Measurements from ENCODE around the gene SLC22A2. TPM values are rescaled to one million over a fixed set of nuclear protein-coding genes. Genes with fewer than 3 reads are reported as not detected.

SLC22A2 gene
- total RNA-seq, 6 experiments from 2014 or later = not detected

DNA sequence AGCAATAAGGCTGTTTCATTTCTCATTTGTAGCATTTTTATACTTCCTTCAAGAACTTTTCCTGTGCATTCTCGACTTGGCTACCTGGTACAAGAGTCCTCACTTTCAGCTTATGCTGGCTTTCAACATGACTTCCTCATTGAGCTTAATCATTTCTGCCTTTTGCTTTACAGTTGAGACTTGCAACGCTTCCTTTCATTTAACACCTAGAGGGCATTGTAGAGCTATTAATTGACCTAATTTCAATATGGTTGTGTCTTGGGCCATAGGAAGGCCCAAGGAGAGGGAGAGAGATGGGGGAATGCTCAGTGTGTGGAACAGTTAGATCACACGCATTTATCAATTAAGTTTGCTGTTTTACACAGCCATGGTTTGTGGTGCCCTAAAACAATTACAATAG, 37.2 kb downstream of the SLC22A2 start:
- Histone ChIP-seq H3K27ac (no peak overlapping the region), H3K4me3 (no peak overlapping the region), H3K4me1 (no peaks in the 10 kb centered on the region), H3K27me3 (no peaks in the 10 kb centered on the region), H3K36me3 (no peaks in the 10 kb centered on the region), H3K9me3 (no peaks in the 10 kb centered on the region)
- DNase-seq (no peak), ATAC-seq (peak; percentile 66 to 94 (median 82))
- intact Hi-C loops (cut with DNase I) = no loop called here
- TF ChIP-seq POLR2A (IDR thresholded peaks at IDR 0.05) = no peak
- TF ChIP-seq, protein P1, sequence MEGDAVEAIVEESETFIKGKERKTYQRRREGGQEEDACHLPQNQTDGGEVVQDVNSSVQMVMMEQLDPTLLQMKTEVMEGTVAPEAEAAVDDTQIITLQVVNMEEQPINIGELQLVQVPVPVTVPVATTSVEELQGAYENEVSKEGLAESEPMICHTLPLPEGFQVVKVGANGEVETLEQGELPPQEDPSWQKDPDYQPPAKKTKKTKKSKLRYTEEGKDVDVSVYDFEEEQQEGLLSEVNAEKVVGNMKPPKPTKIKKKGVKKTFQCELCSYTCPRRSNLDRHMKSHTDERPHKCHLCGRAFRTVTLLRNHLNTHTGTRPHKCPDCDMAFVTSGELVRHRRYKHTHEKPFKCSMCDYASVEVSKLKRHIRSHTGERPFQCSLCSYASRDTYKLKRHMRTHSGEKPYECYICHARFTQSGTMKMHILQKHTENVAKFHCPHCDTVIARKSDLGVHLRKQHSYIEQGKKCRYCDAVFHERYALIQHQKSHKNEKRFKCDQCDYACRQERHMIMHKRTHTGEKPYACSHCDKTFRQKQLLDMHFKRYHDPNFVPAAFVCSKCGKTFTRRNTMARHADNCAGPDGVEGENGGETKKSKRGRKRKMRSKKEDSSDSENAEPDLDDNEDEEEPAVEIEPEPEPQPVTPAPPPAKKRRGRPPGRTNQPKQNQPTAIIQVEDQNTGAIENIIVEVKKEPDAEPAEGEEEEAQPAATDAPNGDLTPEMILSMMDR (IDR thresholded peaks at IDR 0.05) = peak; percentile 26 to 60 (median 46)
- WGBS (ENCODE audit: insufficient coverage, low coverage, low lambda C conversion rate, missing lambda C conversion rate) = 28% methylated on average over 3 of the region's 3 CpGs

DNA sequence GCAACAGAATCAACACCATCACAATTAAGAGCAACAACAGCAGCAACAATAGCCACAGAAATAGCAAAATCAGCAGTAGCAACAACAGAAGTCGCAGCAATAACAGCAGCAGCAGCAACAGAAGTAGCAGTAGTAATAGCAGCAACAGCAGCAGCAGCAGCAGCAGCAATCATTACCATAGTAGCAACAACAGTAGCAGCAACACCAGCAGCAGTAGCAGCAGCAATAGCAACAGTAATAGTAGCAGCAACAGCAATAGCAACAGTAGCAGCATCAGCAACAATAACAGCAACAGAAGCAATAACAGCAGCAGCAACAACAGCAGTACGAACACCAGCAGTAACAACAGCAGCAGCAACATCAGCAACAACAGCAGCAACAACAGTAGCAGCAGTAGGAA, 39.8 kb downstream of the SLC22A2 start:
- ATAC-seq = no peak
- WGBS (ENCODE audit: insufficient coverage, low coverage, low lambda C conversion rate, missing lambda C conversion rate) = 44% methylated on average over 2 of the region's 2 CpGs

DNA sequence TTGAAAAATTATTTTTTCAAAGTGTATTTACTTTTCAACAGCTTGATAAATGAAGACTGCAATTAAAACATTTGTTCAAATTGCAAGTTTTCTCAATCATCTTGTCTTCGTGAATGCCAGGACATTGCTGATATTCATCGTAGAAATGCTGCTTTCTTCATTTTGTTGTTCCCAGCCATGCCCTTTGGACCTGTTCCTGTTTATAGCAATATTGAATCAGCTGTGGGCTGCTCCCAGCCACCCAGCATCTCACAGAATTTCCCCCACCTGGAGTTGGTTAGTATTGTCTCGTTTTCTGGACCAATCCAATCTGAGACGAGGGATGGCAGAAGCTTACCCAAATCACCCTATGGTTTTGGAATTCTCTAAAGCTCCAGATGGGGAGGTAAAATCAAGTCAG, 40.8 kb downstream of the SLC22A2 start:
- intact Hi-C loops (cut with DNase I) = no loop called here
- Histone ChIP-seq H3K27ac (no peak overlapping the region), H3K36me3 (no peaks in the 10 kb centered on the region), H3K9me3 (no peaks in the 10 kb centered on the region), H3K4me3 (no peak overlapping the region), H3K27me3 (no peaks in the 10 kb centered on the region), H3K4me1 (peaks cover 0 to 2% (median 0%) of the 10 kb centered on the region in 4 donors)
- DNase-seq (no peak), ATAC-seq (peak; percentile 33 to 73 (median 46))
- TF ChIP-seq, protein P1 (IDR thresholded peaks at IDR 0.05) = no peak
- no peak for TF ChIP-seq POLR2A (IDR thresholded peaks at IDR 0.05)
- WGBS (ENCODE audit: insufficient coverage, low coverage, low lambda C conversion rate, missing lambda C conversion rate) = 39% methylated on average over 4 of the region's 4 CpGs

More for the DNA sequence above, 39.8 kb downstream of the SLC22A2 start:
- no peaks in the 10 kb centered on the region for H3K36me3 ChIP-seq
- peaks cover 0 to 2% (median 0%) of the 10 kb centered on the region in 4 donors for H3K4me1 ChIP-seq
- intact Hi-C loops (cut with DNase I) = no loop called here
- H3K4me3 ChIP-seq = no peak overlapping the region
- no peaks in the 10 kb centered on the region for H3K9me3 ChIP-seq
- H3K27me3 ChIP-seq = no peaks in the 10 kb centered on the region
- DNase-seq = no peak
- H3K27ac ChIP-seq = no peak overlapping the region
- TF ChIP-seq POLR2A (IDR thresholded peaks at IDR 0.05) = no peak
- TF ChIP-seq, protein P1 (IDR thresholded peaks at IDR 0.05) = no peak

DNA sequence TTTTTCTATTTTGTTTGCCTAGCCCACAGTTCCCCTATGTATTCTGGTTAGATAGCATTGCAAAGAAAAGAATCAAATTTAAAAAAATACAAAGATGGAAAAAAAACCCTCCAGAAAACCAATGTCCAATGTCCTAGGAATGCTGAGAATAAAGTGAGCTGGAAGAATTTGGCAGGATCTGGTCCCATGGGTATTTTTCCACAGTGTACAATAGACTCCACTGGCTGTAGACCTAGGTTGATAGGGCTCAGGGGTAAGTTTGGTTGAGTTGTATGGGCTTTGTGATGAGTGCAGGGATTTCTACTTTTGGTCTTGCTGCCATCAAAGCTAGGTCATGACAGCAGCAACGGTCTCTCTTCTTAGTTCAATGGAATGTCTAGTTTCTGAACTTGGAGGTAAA, 41.5 kb downstream of the SLC22A2 start:
- Histone ChIP-seq H3K36me3 (no peaks in the 10 kb centered on the region), H3K4me1 (peaks cover 0 to 2% (median 0%) of the 10 kb centered on the region in 4 donors), H3K27me3 (no peaks in the 10 kb centered on the region), H3K27ac (no peak overlapping the region), H3K4me3 (no peak overlapping the region), H3K9me3 (no peaks in the 10 kb centered on the region)
- TF ChIP-seq POLR2A (IDR thresholded peaks at IDR 0.05) = no peak
- TF ChIP-seq, protein P1 (IDR thresholded peaks at IDR 0.05) = no peak
- intact Hi-C loops (cut with DNase I) = no loop called here
- DNase-seq (no peak), ATAC-seq (no peak)
- 90% methylated on average over 1 of the region's 1 CpG for WGBS (ENCODE audit: insufficient coverage, low coverage, low lambda C conversion rate, missing lambda C conversion rate)

DNA sequence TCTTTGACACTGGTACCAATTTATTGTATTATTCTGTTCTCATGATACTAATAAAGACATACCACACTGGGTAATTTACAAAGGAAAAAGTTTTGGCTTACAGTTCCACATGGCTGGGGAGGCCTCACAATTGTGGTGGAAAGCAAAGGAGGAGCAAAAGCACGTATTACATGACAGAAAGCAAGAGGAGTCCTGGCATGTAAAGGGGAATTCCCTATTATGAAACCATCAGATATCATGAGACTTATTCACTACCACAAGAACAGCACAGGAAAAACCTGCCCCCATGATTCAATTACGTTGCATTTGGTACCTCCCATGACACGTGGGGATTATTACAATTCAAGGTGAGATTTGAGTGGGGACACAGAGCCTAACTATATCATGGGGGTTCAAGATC, 43.4 kb downstream of the SLC22A2 start:
- no peak overlapping the region for H3K27ac ChIP-seq
- TF ChIP-seq, protein P1 (IDR thresholded peaks at IDR 0.05) = no peak
- no peak for TF ChIP-seq POLR2A (IDR thresholded peaks at IDR 0.05)
- intact Hi-C loops (cut with DNase I) = no loop called here
- ATAC-seq = no peak
- no peak for DNase-seq
- H3K36me3 ChIP-seq = no peaks in the 10 kb centered on the region
- no peak overlapping the region for H3K4me3 ChIP-seq
- H3K27me3 ChIP-seq = no peaks in the 10 kb centered on the region
- H3K4me1 ChIP-seq = peaks cover 0 to 2% (median 0%) of the 10 kb centered on the region in 4 donors
- no peaks in the 10 kb centered on the region for H3K9me3 ChIP-seq
- WGBS (ENCODE audit: insufficient coverage, low coverage, low lambda C conversion rate, missing lambda C conversion rate) = 36% methylated on average over 3 of the region's 3 CpGs
